HG03460 (cell line): ENCODE results near the gene TRIP6.
A peak's percentile ranks its signal among the peaks of the same experiment; 100 is the strongest.

Experiments
- ATAC-seq: cut with Tn5 transposase; IDR thresholded peaks from one replicate; pipeline ENCODE4 v1.9.1; 2021; ENCODE audit not compliant: unreplicated experiment

The TRIP6 gene

DNA sequence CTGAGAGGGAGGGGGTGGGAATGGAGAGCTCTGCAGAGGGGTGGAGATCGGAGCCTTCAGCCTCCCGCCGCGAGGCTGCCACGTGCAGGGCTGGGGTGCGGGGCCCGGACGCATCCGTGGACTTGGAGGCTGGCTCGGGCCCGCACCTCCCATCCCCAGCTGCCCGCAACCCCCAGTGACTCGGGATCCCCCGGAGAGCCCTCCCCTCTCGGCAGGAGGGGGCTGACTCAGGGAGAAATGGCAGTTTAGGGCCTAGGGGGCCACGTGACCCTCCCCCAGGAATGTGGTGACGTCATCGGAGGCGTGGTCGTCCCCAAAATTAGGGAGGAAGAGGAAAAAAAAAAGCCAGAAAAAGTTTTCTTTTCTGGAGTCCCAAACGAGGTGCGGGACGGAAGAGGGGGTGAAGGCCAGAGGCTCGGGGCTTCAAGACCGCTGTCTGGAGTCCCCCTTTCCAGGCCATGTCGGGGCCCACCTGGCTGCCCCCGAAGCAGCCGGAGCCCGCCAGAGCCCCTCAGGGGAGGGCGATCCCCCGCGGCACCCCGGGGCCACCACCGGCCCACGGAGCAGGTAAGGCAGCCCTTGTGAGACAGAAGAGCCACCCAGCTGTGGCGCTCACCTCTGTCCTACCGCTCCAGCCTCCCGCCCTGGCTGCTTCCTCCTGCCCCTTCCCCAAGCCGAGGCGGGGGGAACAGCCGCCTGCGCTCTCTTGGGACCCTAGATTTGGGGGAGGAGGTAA lies at the start of gene TRIP6:
Gene TRIP6, plus strand, starts transcription at position 348 of the 736 bp plus-strand sequence. Its CDS starts 111 bp downstream, at position 459.
- ATAC-seq: peak; percentile 42

DNA sequence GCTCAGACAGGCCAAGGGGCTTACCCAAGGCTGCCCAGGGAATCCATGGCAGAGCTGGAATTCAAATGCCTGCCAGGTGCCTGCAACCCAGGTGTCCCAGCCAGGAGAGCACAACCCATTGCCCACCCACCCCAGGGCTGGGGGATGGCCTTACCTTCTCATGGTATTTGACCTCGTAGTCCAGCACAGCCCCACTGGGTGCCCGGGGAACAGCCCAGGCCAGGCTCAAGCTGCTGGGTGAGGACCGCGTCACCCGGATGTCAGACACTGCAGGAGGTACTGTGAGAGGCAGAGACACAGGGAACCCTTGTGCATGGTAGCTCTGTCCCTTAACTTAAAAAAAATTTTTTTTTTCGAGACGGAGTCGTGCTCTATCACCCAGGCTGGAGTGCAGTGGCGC lies 48.8 kb upstream of the TRIP6 start:
- no peak for ATAC-seq

- ATAC-seq: no peak
Observed at GRCh38 chr7:100818825-100819224, 48.4 kb upstream of the TRIP6 start.

GRCh38 chr7:100819586-100819985 lies 47.6 kb upstream of the TRIP6 start:
- ATAC-seq: no peak

DNA sequence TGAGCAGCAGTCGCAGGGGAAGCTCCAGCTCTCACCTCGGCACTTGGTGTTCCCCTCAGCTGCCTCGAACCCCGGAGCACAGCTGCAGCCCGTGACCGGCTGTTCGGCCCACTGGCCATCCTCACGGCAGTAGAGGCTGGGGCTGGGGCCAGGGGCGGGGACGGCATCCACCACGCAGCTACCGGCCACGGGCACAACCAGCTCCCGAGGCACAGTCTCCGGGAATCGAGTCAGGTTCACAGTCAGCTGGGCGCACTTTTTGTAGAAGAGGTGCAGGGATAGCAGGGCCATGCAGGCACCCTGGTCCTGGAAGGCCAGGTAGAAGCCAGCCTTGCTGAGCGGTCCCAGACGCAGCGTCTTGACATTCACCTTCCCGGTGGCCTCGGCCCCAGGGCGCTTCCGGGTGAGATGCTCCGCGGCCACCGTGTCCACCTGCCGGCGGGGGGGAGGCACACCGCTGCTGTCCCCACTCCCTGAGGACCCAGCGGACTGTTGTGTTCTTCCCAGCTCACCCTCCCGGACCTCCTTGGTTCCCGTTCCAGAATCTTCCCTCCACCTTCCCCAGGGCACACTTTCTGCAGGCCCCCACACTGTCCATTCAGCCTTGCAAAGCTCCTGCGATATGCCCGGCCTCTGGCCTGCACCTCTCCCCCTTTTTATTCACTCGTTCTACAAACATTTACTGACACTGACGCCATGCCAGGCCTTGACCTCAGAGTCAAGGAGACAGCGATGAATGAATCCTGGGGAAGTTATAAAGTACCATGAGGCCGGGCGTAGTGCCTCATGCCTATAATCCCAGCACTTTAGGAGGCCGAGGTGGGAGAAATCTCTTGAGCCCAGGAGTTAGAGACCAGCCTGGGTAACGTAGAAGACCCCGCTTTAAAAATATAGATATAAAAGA lies 44.7 kb upstream of the TRIP6 start:
- no peak for ATAC-seq

DNA sequence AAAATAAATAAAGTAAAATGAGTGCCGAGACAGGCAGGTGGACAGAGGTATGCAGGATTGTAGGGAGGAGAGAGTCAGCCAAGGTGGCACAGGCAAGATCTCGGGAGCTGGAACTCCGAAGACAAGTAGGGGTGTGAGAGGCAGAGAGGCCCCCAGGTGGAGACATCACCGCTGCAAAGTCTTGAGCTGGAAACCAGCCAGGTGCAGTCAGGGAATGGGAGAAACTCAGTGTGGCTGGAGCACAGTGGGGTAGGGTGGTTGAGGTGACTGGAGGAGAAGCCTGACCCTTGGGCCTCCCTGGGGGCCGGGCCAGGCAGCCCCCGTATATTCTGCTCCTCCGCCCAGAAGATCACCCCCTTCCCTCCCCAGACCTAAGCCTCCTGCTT lies 44.1 kb upstream of the TRIP6 start:
- ATAC-seq: no peak

DNA sequence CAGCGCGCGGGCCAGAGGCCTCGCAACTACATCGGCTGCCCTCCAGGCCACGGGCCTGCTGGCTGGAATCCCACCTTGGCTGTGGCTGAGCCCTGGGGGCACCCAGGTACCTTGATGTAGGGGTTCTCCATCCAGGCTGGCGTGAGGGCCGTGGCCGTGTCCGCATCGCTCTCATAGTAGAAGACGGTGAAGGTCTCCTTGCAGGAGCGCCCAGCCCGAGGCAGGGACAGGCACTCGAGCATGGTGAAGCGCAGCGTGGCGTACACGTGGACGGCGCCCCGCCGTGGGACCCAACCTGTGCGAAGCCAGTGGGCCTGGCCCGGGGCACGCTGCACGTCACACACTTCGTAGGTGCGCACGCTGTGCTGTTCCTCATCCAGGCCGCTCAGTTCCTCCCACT lies 43.7 kb upstream of the TRIP6 start:
- no peak for ATAC-seq

DNA sequence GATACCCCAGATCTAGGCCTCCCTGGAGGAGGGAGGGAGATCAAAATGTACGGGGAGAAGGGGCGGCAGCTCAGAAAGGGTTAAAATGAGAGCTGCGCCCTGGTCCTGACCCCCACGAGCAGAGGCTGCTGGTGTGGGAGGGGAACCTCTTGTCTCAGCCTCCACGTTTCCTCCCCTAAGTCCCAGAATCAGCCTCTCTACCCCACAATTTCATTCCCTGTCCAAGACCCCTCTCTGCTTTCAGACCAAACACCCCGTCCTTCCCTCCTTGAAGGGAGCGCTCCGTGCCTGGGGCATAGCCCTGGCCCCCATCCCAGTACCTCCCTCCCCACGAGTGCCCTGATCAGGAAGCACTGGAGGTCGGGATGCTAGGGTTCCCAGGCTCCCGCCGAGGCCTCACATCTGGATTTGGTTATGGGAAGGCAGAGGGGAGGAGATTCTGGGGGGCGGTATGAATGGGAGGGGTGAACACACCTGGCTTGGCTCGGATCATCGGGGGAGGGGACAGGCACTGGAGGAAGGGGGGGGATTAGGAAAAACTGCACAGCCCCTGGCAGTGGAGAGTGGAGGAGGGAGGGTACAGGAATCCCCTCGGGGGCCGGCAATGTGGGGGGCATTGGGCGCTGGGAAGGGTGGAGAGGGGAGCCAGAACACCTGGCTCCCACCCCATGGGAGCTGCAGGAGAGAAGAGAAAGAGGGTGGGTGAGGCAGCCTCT lies 42.5 kb upstream of the TRIP6 start:
- ATAC-seq: no peak

DNA sequence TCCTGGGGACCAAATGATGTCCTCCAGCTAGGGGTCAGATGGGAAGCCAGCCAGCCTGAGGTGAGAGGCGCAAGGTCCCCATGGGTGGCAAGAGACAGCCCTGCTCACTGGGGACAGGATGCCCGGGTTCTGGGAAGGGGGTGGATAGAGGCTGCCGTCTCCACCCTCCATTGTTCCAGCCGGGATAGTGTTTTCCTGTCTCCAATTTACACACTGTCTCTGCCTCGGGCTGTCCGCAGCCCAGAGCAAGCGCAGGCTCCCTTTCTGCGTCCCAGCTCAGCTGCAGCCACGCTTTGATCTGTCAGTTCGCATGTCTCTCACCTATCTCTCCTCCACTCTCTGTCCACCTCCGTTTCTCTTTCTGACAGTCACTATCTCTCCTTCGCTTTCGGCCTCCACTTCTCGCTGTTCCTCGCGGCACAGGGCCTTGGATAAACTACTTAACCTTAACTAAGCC lies 41.9 kb upstream of the TRIP6 start:
- no peak for ATAC-seq

GRCh38 chr7:100825751-100826513 lies 41.3 kb upstream of the TRIP6 start:
- ATAC-seq: no peak

- ATAC-seq: no peak
Observed at GRCh38 chr7:100826514-100827329, 40.5 kb upstream of the TRIP6 start.

GRCh38 chr7:100827330-100828226 lies 39.6 kb upstream of the TRIP6 start, which contains the start of gene EPHB4:
EPHB4 (minus strand) TSS chr7:100827523; CDS start chr7:100827030, 493 bp downstream.
- ATAC-seq: no peak

GRCh38 chr7:100829150-100829716 lies 38.0 kb upstream of the TRIP6 start:
- no peak for ATAC-seq

DNA sequence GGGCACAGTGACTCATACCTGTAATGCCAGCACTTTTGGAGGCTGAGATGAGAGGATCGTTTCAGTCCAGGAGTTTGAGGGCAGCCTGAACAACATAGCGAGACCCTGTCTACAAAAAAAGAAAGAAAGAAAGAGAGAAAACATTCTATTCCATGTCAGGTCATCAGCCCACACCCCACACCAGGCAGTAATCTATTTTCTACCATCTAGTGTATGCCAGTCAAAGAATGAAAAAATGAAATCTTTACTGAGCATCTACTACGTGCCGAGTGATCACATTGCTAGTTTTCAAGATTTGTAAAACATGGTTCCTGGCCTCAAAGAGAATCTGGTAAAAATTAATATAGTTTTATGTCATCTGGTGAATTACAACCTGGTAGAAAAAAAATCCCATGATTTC lies 36.8 kb upstream of the TRIP6 start:
- ATAC-seq: no peak

- no peak for ATAC-seq
Observed at GRCh38 chr7:100832281-100832633, 34.9 kb upstream of the TRIP6 start.

DNA sequence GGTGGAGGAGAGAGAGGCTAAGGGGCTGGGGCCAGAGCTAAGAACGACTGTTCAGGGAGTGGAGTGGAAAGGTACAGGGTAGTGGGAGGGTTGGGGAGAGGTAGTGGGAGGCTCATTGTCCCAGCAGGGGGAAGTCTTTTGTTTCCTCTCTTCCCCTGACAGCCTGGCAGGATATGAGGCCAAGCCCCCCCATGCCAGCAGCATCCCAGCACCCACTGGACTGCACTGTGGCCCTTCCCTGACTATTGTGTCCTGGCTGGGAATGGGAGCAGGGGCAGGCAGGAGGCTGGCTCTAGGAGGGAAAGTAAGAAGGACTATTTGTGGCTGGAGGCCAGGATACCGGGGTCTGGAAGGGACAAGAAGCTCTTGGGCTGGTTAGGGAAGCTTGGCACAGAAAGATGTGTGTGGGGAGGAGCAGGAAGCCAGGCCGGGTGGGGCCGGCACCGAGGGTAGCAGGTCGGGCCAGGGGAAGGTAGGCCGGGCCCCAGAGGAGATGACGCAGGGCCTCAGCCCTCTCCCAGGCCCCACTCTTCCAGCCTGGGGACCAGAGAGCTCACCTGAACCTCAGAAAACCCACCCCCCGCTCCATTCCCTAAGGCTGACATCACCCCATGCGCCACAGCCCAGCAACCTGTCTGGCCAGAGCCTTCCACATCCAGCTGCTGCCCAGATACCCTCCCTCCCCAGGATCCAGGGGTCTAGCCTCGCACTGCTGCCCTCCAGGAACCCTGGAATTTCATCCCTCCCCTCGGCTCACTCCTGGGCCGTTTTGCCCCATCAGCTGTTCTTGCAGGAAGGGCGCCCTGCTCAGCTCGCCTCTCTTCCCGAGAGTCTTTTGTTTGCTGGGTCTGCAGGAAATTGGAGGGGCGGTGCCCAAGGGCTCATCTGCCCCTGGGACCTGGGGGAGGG lies 31.0 kb upstream of the TRIP6 start:
- no peak for ATAC-seq

- no peak for ATAC-seq
Observed at GRCh38 chr7:100836812-100837098, 30.4 kb upstream of the TRIP6 start.
